H1 (cell line): Measurements from ENCODE around the gene PIK3R5. TPM values are rescaled to one million over a fixed set of nuclear protein-coding genes. Genes with fewer than 3 reads are reported as not detected.

ENCODE experiments used
- CTCF ChIA-PET: fragments of 300-600 bp; sonication (Branson Sonifier 250); formaldehyde crosslinking; loops from one replicate; lab custom pipeline; 2021; ENCODE audit not compliant: partially characterized antibody; lab: Charles Lee
- POLR2A ChIA-PET: fragments of 300-600 bp; sonication (Branson Sonifier 250); formaldehyde crosslinking; loops from one replicate; lab custom pipeline; 2021; ENCODE audit warnings: inconsistent platforms; ENCODE audit not compliant: partially characterized antibody; lab: Charles Lee
- DNase-seq, 2 experiments: peaks; one replicate each; pipeline versions ENCODE4 v3.0.0 to v3.0.0-alpha.2; 2010 to 2022; ENCODE audit warnings: low spot score in 2 of 2, low read depth in 1 of 2, mixed read lengths in 1 of 2
- FAIRE-seq: peaks from 2 replicates; lab custom pipeline; 2011; peaks lifted over from hg19 to GRCh38; lab: Jason Lieb, UNC
- H2AFZ ChIP-seq: 2 replicates; pipeline ENCODE4 v1.8.1; 2012; ENCODE audit warnings: low read length, inconsistent platforms
- H2AK5ac ChIP-seq: 2 replicates; pipeline ENCODE4 v1.6.1; 2013; ENCODE audit warnings: low read depth, low read length
- H2BK120ac ChIP-seq: replicated peaks from 2 replicates; pipeline ENCODE3; 2013; ENCODE audit warnings: low read depth, low read length, inconsistent platforms
- H2BK12ac ChIP-seq: 2 replicates; pipeline ENCODE4 v1.6.1; 2013; ENCODE audit warnings: low read depth, low read length
- H2BK15ac ChIP-seq: 2 replicates; pipeline ENCODE4 v1.6.1; 2013; ENCODE audit warnings: low read length
- H2BK20ac ChIP-seq: 2 replicates; pipeline ENCODE4 v1.6.1; 2013; ENCODE audit warnings: low read length
- H2BK5ac ChIP-seq: 2 replicates; pipeline ENCODE4 v1.6.1; 2013; ENCODE audit warnings: low read depth, low read length
- H3K14ac ChIP-seq: 2 replicates; pipeline ENCODE4 v1.6.1; 2013; ENCODE audit warnings: inconsistent platforms; ENCODE audit not compliant: insufficient read length
- H3K18ac ChIP-seq: 2 replicates; pipeline ENCODE4 v1.6.1; 2013; ENCODE audit warnings: low read length; ENCODE audit errors: extremely low read depth
- H3K23ac ChIP-seq: 2 replicates; pipeline ENCODE4 v1.6.1; 2013; ENCODE audit warnings: inconsistent platforms; ENCODE audit not compliant: insufficient read length
- H3K23me2 ChIP-seq: 2 replicates; pipeline ENCODE4 v1.6.1; 2013; ENCODE audit warnings: low read depth, low read length
- H3K27ac ChIP-seq: 2 replicates; pipeline ENCODE4 v1.6.1; 2011; ENCODE audit warnings: low read depth, low read length, inconsistent platforms
- H3K27me3 ChIP-seq, 4 experiments: replicated peaks in 1 of 4; 1 replicate in 1 of 4; 2 replicates in 3 of 4; pipeline versions ENCODE4 v1.6.1 to v1.8.1; 2011 to 2013; ENCODE audit warnings: low read length in 3 of 4, mild to moderate bottlenecking in 3 of 4, inconsistent platforms in 2 of 4, mixed read lengths in 2 of 4, moderate library complexity in 1 of 4; ENCODE audit not compliant: control insufficient read depth in 3 of 4, insufficient read depth in 3 of 4; ENCODE audit errors: extremely low read depth in 1 of 4
- H3K36me3 ChIP-seq, 4 experiments: 2 replicates each; pipeline versions ENCODE4 v1.6.1 to v1.8.1; 2011 to 2013; ENCODE audit warnings: mild to moderate bottlenecking in 4 of 4, low read length in 3 of 4, moderate library complexity in 2 of 4, control low read depth in 1 of 4, inconsistent platforms in 1 of 4; ENCODE audit not compliant: insufficient read depth in 4 of 4, control insufficient read depth in 2 of 4
- H3K4ac ChIP-seq: replicated peaks from 2 replicates; pipeline ENCODE3; 2013; ENCODE audit warnings: low read length, low read depth, mixed read lengths, inconsistent platforms; ENCODE audit not compliant: insufficient read length
- H3K4me1 ChIP-seq, 4 experiments: replicated peaks in 1 of 4; 1 replicate in 1 of 4; 2 replicates in 3 of 4; pipeline versions ENCODE4 v1.6.1 to v1.8.1; 2011 to 2013; ENCODE audit warnings: low read length in 3 of 4, inconsistent platforms in 2 of 4, mixed read lengths in 1 of 4; ENCODE audit not compliant: insufficient read depth in 4 of 4, control insufficient read depth in 3 of 4
- H3K4me2 ChIP-seq, 2 experiments: 2 replicates each; pipeline versions ENCODE4 v1.6.1 to v1.8.1; 2011 to 2013; ENCODE audit warnings: low read depth in 2 of 2, low read length in 2 of 2, control low read depth in 1 of 2, inconsistent platforms in 1 of 2, mild to moderate bottlenecking in 1 of 2; ENCODE audit not compliant: insufficient read depth in 1 of 2
- H3K4me3 ChIP-seq, 4 experiments: fragments of 200-600, 300-600 bp in 1 of 4; sonication (generic), shearing (Covaris generic), sonication (Bioruptor Twin) in 1 of 4; 2 replicates each; pipeline versions ENCODE4 v1.5.1 to v1.8.1; 2011 to 2016; ENCODE audit warnings: low read length in 4 of 4, low read depth in 3 of 4, control low read depth in 2 of 4, inconsistent platforms in 2 of 4, mild to moderate bottlenecking in 2 of 4, mixed read lengths in 1 of 4, moderate library complexity in 1 of 4; ENCODE audit not compliant: insufficient read depth in 2 of 4; ENCODE audit errors: extremely low read depth in 1 of 4
- H3K56ac ChIP-seq: replicated peaks from 2 replicates; pipeline ENCODE3; 2013; ENCODE audit warnings: low read depth, mild to moderate bottlenecking, mixed read lengths, low read length, inconsistent platforms; ENCODE audit not compliant: insufficient read length
- H3K79me1 ChIP-seq: 2 replicates; pipeline ENCODE4 v1.6.1; 2013; ENCODE audit warnings: low read depth, low read length, control low read depth
- H3K79me2 ChIP-seq, 2 experiments: 2 replicates each; pipeline versions ENCODE4 v1.6.1 to v1.8.1; 2012 to 2013; ENCODE audit warnings: low read length in 2 of 2, mild to moderate bottlenecking in 2 of 2, inconsistent platforms in 1 of 2; ENCODE audit not compliant: insufficient read depth in 2 of 2, control insufficient read depth in 1 of 2
- H3K9ac ChIP-seq, 4 experiments: replicated peaks in 1 of 4; 1 replicate in 1 of 4; 2 replicates in 3 of 4; pipeline versions ENCODE4 v1.6.1 to v1.8.1; 2011 to 2013; ENCODE audit warnings: low read depth in 3 of 4, low read length in 3 of 4, control low read depth in 2 of 4, mild to moderate bottlenecking in 2 of 4, moderate library complexity in 2 of 4, inconsistent platforms in 1 of 4; ENCODE audit errors: extremely low read depth in 1 of 4
- H3K9me3 ChIP-seq, 2 experiments: 2 replicates each; pipeline versions ENCODE4 v1.6.1 to v1.8.1; 2012 to 2013; ENCODE audit warnings: mild to moderate bottlenecking in 2 of 2, moderate library complexity in 2 of 2, control low read depth in 1 of 2, inconsistent platforms in 1 of 2, low read depth in 1 of 2, low read length in 1 of 2, mixed read lengths in 1 of 2; ENCODE audit not compliant: insufficient read depth in 2 of 2
- H4K20me1 ChIP-seq, 2 experiments: replicated peaks in 1 of 2; 2 replicates each; pipeline versions ENCODE3 to v1.8.1; 2011 to 2013; ENCODE audit warnings: inconsistent platforms in 2 of 2, low read length in 2 of 2, mild to moderate bottlenecking in 1 of 2; ENCODE audit not compliant: insufficient read depth in 2 of 2, control insufficient read depth in 1 of 2
- H4K5ac ChIP-seq: 2 replicates; pipeline ENCODE4 v1.6.1; 2013; ENCODE audit warnings: low read length, low read depth, mixed read lengths, inconsistent platforms; ENCODE audit not compliant: insufficient read length
- H4K8ac ChIP-seq: 2 replicates; pipeline ENCODE4 v1.8.0; 2013; ENCODE audit warnings: mild to moderate bottlenecking, moderate library complexity, low read length, inconsistent platforms; ENCODE audit not compliant: insufficient read depth; ENCODE audit errors: extremely low read depth
- H4K91ac ChIP-seq: replicated peaks from 2 replicates; pipeline ENCODE3; 2013; ENCODE audit warnings: low read length, mixed read lengths, inconsistent platforms; ENCODE audit not compliant: insufficient read length
- E2F6 ChIP-seq: IDR thresholded peaks from 2 replicates; pipeline ENCODE4 v1.6.1; 2012; ENCODE audit warnings: inconsistent platforms
- HDAC2 ChIP-seq, 2 experiments: fragments of 300-600 bp in 1 of 2; sonication (generic) in 1 of 2; IDR thresholded peaks; 2 replicates each; pipeline ENCODE4 v1.6.1; 2011 to 2012; ENCODE audit warnings: low read depth in 2 of 2, low read length in 2 of 2, mild to moderate bottlenecking in 2 of 2, moderate library complexity in 2 of 2, borderline replicate concordance in 1 of 2, inconsistent platforms in 1 of 2
- KDM4A ChIP-seq: IDR thresholded peaks from one replicate; pipeline ENCODE4 v1.7.1; 2012; ENCODE audit warnings: low read depth, mild to moderate bottlenecking, moderate library complexity, low read length, inconsistent platforms; ENCODE audit not compliant: severe bottlenecking
- SIN3A ChIP-seq, 2 experiments: IDR thresholded peaks in 1 of 2; conservative IDR thresholded peaks in 1 of 2; 2 replicates each; pipeline ENCODE4 v1.6.1; 2011 to 2012; ENCODE audit warnings: low read length in 2 of 2, improper control_type of control experiment in 1 of 2, low read depth in 1 of 2, mild to moderate bottlenecking in 1 of 2
- SP4 ChIP-seq: IDR thresholded peaks from 2 replicates; pipeline ENCODE4 v1.6.1; 2012; ENCODE audit warnings: low read length, inconsistent platforms
- WGBS, 2 experiments: shearing (Covaris generic) in 1 of 2; methylation state at CpG; one replicate each; pipeline versions ENCODE4 v1.1.6 to v1.1.7; 2013 to 2015; ENCODE audit warnings: low lambda C conversion rate in 2 of 2, mixed read lengths in 2 of 2, inconsistent platforms in 1 of 2, low coverage in 1 of 2, missing lambda C conversion rate in 1 of 2; ENCODE audit not compliant: insufficient replicate concordance in 2 of 2, insufficient coverage in 1 of 2, insufficient read length in 1 of 2; ENCODE audit errors: extremely low coverage in 1 of 2, missing lambda C conversion rate in 1 of 2; 5-methylcytosine and 5-hydroxymethylcytosine counted together
- polyA plus RNA-seq, 7 experiments: library from polyadenylated mRNA; depleted of rRNA in 3 of 7; stranded (reverse) in 5 of 7; unstranded in 2 of 7; fragments of >200 nt in 5 of 7; fragments of 200-250 nt in 2 of 7; gene quantifications; 1 replicate in 5 of 7; 2 replicates in 1 of 7; 4 replicates in 1 of 7; pipeline versions ENCODE4 v1.2.1 to v1.2.3, GENCODE V29; 2011 to 2013; ENCODE audit warnings: missing spikeins in 2 of 7, mixed read lengths in 2 of 7
- total RNA-seq: library from RNA; stranded (reverse); fragmentation: NEBNext Ultra II Directional; extraction: Animal tissue kit (Norgen Biotek cat#: 25700); gene quantifications from 2 replicates; pipeline ENCODE4 v1.2.1, GENCODE V29; 2021

PIK3R5 gene
- total and polyA plus RNA-seq, 2 of the 8 experiments (the other 6 are each of a cell fraction or from before 2014, with no cell fraction given) = 2.7 to 4.3 TPM

- H2BK15ac ChIP-seq = no peak overlapping the region
- H3K4me3 ChIP-seq = no peak overlapping the region
- no peak overlapping the region for H4K5ac ChIP-seq
- no peak overlapping the region for H2BK5ac ChIP-seq
- H4K91ac ChIP-seq = no peak overlapping the region
- H3K18ac ChIP-seq = no peak overlapping the region
- no peak overlapping the region for H3K4ac ChIP-seq
- no peak overlapping the region for H2BK12ac ChIP-seq
- H3K27ac ChIP-seq = no peak overlapping the region
- 91% methylated on average over 7 of the region's 7 CpGs; no CpG with 5 or more reads in 1 of the 2 experiments for WGBS, 2 experiments
- H3K36me3 ChIP-seq = no peaks in the 10 kb centered on the region
- H3K23me2 ChIP-seq = no peaks in the 10 kb centered on the region; the same call in 1 of the 2 replicates
- TF ChIP-seq KDM4A (no peak), HDAC2 (IDR thresholded peaks at IDR 0.05; ENCODE audit: borderline replicate concordance in 1 of 2, low read depth in 2 of 2, low read length in 2 of 2) (no peak), E2F6 (no peak), SP4 (no peak), SIN3A (conservative IDR thresholded peaks at IDR 0.05 in 1 of 2, IDR thresholded peaks at IDR 0.05 in 1 of 2; ENCODE audit: low read depth in 1 of 2, low read length in 2 of 2) (no peak)
- no peak overlapping the region for H2AK5ac ChIP-seq
- H2AFZ ChIP-seq = no peak overlapping the region
- DNase-seq (no peak), FAIRE-seq (no peak)
- no peak overlapping the region for H3K14ac ChIP-seq
- POLR2A ChIA-PET = no interaction called here
- H3K4me1 ChIP-seq = peaks cover 0 to 6% (median 3%) of the 10 kb centered on the region in 4 experiments; a peak in 4 of 7 replicates
- CTCF ChIA-PET = interaction anchor here (1.2 to 3.1 kb wide), 3 partner anchors 8 to 16 kb away, joined by 3 to 19 read pairs (median 4); no protein-coding TSS in a partner anchor
- H3K9me3 ChIP-seq = no peaks in the 10 kb centered on the region; a peak in 1 of 4 replicates
- no peak overlapping the region for H3K23ac ChIP-seq
- H2BK20ac ChIP-seq = no peak overlapping the region
- H3K27me3 ChIP-seq = no peaks in the 10 kb centered on the region
- no peak overlapping the region for H3K9ac ChIP-seq
- H3K79me2 ChIP-seq = no peaks in the 10 kb centered on the region
- H3K56ac ChIP-seq = no peak overlapping the region
- no peaks in the 10 kb centered on the region for H4K20me1 ChIP-seq
- no peak overlapping the region for H2BK120ac ChIP-seq
- no peaks in the 10 kb centered on the region for H3K79me1 ChIP-seq
- H4K8ac ChIP-seq = no peak overlapping the region
- H3K4me2 ChIP-seq = no peak overlapping the region
Measured at GRCh38 chr17:8880466-8880865, 85.0 kb downstream of the PIK3R5 start.
